SK-N-SH (cell line): ENCODE measurements around the gene RNF217. TPM values are rescaled to one million over a fixed set of nuclear protein-coding genes. Genes with fewer than 3 reads are reported as not detected.

Experiments
- CTCF ChIA-PET: fragments of 300-600, 350-600 bp; formaldehyde crosslinking; extraction: SDS; loops from one replicate; lab custom pipeline; 2021; lab: Yijun Ruan, JAX
- POLR2A ChIA-PET: fragments of 350-600 bp; sonication (Branson Sonifier 250); formaldehyde crosslinking; extraction: SDS; loops from one replicate; lab custom pipeline; 2020; ENCODE audit warnings: antibody characterized with exemption, inconsistent platforms; lab: Yijun Ruan, JAX
- DNase-seq: peaks from one replicate; pipeline ENCODE4 v3.0.0; 2012
- H2AFZ ChIP-seq: fragments of 200-600 bp; sonication (generic); 2 replicates; pipeline ENCODE4 v1.8.1; 2016; ENCODE audit warnings: antibody characterized with exemption, mild to moderate bottlenecking, low read depth
- H3F3A ChIP-seq: fragments of 200-600 bp; sonication (generic); replicated peaks from 2 replicates; pipeline ENCODE3; 2016; ENCODE audit warnings: antibody characterized with exemption, mild to moderate bottlenecking; ENCODE audit not compliant: insufficient read depth
- H3K27ac ChIP-seq, 2 experiments: fragments of 200-500 bp in 1 of 2; fragments of 200-600 bp in 1 of 2; sonication (Bioruptor generic) in 1 of 2; sonication (generic), shearing (Covaris generic) in 1 of 2; 2 replicates each; pipeline versions ENCODE4 v1.5.1 to v1.6.1; 2014 to 2016; ENCODE audit warnings: low read depth in 2 of 2, inconsistent platforms in 1 of 2, low read length in 1 of 2, mild to moderate bottlenecking in 1 of 2, mixed read lengths in 1 of 2
- H3K27me3 ChIP-seq: fragments of 200-600 bp; sonication (generic), shearing (Covaris generic); 2 replicates; pipeline ENCODE4 v1.6.1; 2016; ENCODE audit warnings: mixed run types; ENCODE audit not compliant: insufficient read depth
- H3K36me3 ChIP-seq, 2 experiments: fragments of 200-500 bp in 1 of 2; fragments of 200-600 bp in 1 of 2; sonication (Bioruptor generic) in 1 of 2; sonication (generic) in 1 of 2; replicated peaks in 1 of 2; 2 replicates each; pipeline versions ENCODE3 to v1.5.1; 2014 to 2016; ENCODE audit warnings: low read length in 1 of 2, mild to moderate bottlenecking in 1 of 2; ENCODE audit not compliant: insufficient read depth in 2 of 2, control insufficient read depth in 1 of 2
- H3K4me1 ChIP-seq, 2 experiments: fragments of 200-500 bp in 1 of 2; fragments of 200-600 bp in 1 of 2; sonication (Bioruptor generic) in 1 of 2; sonication (generic), shearing (Covaris generic) in 1 of 2; 2 replicates each; pipeline versions ENCODE4 v1.5.1 to v1.6.1; 2014 to 2016; ENCODE audit warnings: low read depth in 1 of 2, low read length in 1 of 2, mixed run types in 1 of 2; ENCODE audit not compliant: insufficient read depth in 2 of 2, control insufficient read depth in 1 of 2
- H3K4me2 ChIP-seq: fragments of 200-600 bp; sonication (generic), shearing (Covaris generic); 2 replicates; pipeline ENCODE4 v1.6.1; 2017; ENCODE audit warnings: mixed run types
- H3K4me3 ChIP-seq, 2 experiments: fragments of 200-500 bp in 1 of 2; fragments of 200-600 bp in 1 of 2; sonication (Bioruptor generic) in 1 of 2; sonication (generic), shearing (Covaris generic) in 1 of 2; 2 replicates each; pipeline versions ENCODE4 v1.5.1 to v1.8.1; 2014 to 2016; ENCODE audit warnings: low read depth in 2 of 2, inconsistent platforms in 1 of 2, low read length in 1 of 2, mild to moderate bottlenecking in 1 of 2, mixed read lengths in 1 of 2, moderate library complexity in 1 of 2
- H3K79me2 ChIP-seq: fragments of 200-600 bp; sonication (generic); 2 replicates; pipeline ENCODE4 v1.8.1; 2017; ENCODE audit warnings: mild to moderate bottlenecking; ENCODE audit not compliant: insufficient read depth
- H3K9ac ChIP-seq: fragments of 200-600 bp; sonication (generic); 2 replicates; pipeline ENCODE4 v1.6.1; 2017; ENCODE audit warnings: mixed run types
- H3K9me2 ChIP-seq: fragments of 200-600 bp; sonication (generic); 2 replicates; pipeline ENCODE4 v1.6.1; 2017; ENCODE audit warnings: mixed run types
- H3K9me3 ChIP-seq: fragments of 200-600 bp; sonication (generic); 2 replicates; pipeline ENCODE4 v1.6.1; 2017; ENCODE audit warnings: mixed run types, mild to moderate bottlenecking, moderate library complexity
- H4K20me1 ChIP-seq: fragments of 200-600 bp; sonication (generic); 2 replicates; pipeline ENCODE4 v1.6.1; 2017; ENCODE audit warnings: mild to moderate bottlenecking, mixed run types; ENCODE audit not compliant: insufficient read depth
- ELF1 ChIP-seq: IDR thresholded peaks from 2 replicates; pipeline ENCODE4 v1.4.0; 2012
- FOXJ3 ChIP-seq: sonication (generic); formaldehyde crosslinking; IDR thresholded peaks from 2 replicates; pipeline ENCODE4 v1.5.1; 2020; ENCODE audit warnings: mild to moderate bottlenecking, missing genetic modification reagents
- GATA2 ChIP-seq: sonication (generic); formaldehyde crosslinking; IDR thresholded peaks from 2 replicates; pipeline ENCODE4 v1.5.0; 2020; ENCODE audit warnings: mild to moderate bottlenecking, missing genetic modification reagents
- IRF3 ChIP-seq: fragments of 150-350 bp; IDR thresholded peaks from 2 replicates; pipeline ENCODE4 v1.6.1; 2016; ENCODE audit warnings: mild to moderate bottlenecking, low read depth, low read length
- REST ChIP-seq: IDR thresholded peaks from 2 replicates; pipeline ENCODE4 v1.6.1; 2012; ENCODE audit warnings: mild to moderate bottlenecking, low read depth, low read length, moderate library complexity
- SIN3A ChIP-seq: IDR thresholded peaks from 2 replicates; pipeline ENCODE4 v1.6.1; 2012; ENCODE audit warnings: low read depth, mild to moderate bottlenecking, low read length, moderate library complexity, borderline replicate concordance
- TCF12 ChIP-seq: IDR thresholded peaks from 2 replicates; pipeline ENCODE4 v1.4.0; 2012
- USF2 ChIP-seq: fragments of 150-350 bp; IDR thresholded peaks from 2 replicates; pipeline ENCODE4 v1.6.1; 2017; ENCODE audit warnings: antibody characterized with exemption, low read length, low read depth, borderline replicate concordance
- WGBS: methylation state at CpG from one replicate; pipeline ENCODE4 v1.1.6; 2017; ENCODE audit warnings: low lambda C conversion rate; 5-methylcytosine and 5-hydroxymethylcytosine counted together
- polyA plus RNA-seq, 3 experiments: library from polyadenylated mRNA; depleted of rRNA; stranded (reverse); fragments of >200 nt; gene quantifications; 2 replicates each; pipeline ENCODE4 v1.2.3, GENCODE V29; 2012
- TF ChIP-seq, protein P1 (sequence below): IDR thresholded peaks from 2 replicates; pipeline ENCODE4 v1.4.0; 2012; ENCODE audit warnings: low read depth
- TF ChIP-seq, protein P2 (sequence below): IDR thresholded peaks from 2 replicates; pipeline ENCODE4; 2012

RNF217 gene
- polyA plus RNA-seq, 1 of the 3 experiments (the other 2 are of a cell fraction): 0.28 TPM

- Histone ChIP-seq H4K20me1 (no peaks in the 10 kb centered on the region), H3K27ac (no peak overlapping the region), H3K36me3 (no peaks in the 10 kb centered on the region), H3K4me1 (no peaks in the 10 kb centered on the region), H3K4me2 (no peak overlapping the region; the same call in 1 of the 2 replicates), H3K9ac (no peak overlapping the region), H3K27me3 (no peaks in the 10 kb centered on the region), H3K79me2 (no peaks in the 10 kb centered on the region), H3K9me2 (no peaks in the 10 kb centered on the region), H3F3A (no peaks in the 10 kb centered on the region), H3K4me3 (no peak overlapping the region), H3K9me3 (no peaks in the 10 kb centered on the region), H2AFZ (no peak overlapping the region)
- TF ChIP-seq, protein P1, sequence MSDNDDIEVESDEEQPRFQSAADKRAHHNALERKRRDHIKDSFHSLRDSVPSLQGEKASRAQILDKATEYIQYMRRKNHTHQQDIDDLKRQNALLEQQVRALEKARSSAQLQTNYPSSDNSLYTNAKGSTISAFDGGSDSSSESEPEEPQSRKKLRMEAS: no peak
- TF ChIP-seq, protein P2, sequence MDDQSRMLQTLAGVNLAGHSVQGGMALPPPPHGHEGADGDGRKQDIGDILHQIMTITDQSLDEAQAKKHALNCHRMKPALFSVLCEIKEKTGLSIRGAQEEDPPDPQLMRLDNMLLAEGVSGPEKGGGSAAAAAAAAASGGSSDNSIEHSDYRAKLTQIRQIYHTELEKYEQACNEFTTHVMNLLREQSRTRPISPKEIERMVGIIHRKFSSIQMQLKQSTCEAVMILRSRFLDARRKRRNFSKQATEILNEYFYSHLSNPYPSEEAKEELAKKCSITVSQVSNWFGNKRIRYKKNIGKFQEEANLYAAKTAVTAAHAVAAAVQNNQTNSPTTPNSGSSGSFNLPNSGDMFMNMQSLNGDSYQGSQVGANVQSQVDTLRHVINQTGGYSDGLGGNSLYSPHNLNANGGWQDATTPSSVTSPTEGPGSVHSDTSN: no peak
- no peak for TF ChIP-seq GATA2 (CRISPR knock-in tag)
- TF ChIP-seq TCF12: no peak
- no peak for TF ChIP-seq REST
- TF ChIP-seq ELF1: no peak
- TF ChIP-seq IRF3: no peak
- TF ChIP-seq FOXJ3 (CRISPR knock-in tag): no peak
- TF ChIP-seq USF2: no peak
- no peak for TF ChIP-seq SIN3A
- POLR2A ChIA-PET: no interaction called here
- WGBS: 12% methylated on average over 10 of the region's 10 CpGs
- DNase-seq: no peak
- CTCF ChIA-PET: no interaction called here
Measured at GRCh38 chr6:124978451-124979293, 16.4 kb downstream of the RNF217 start.
